Measurements from ENCODE around the gene SETD5.

DNA sequence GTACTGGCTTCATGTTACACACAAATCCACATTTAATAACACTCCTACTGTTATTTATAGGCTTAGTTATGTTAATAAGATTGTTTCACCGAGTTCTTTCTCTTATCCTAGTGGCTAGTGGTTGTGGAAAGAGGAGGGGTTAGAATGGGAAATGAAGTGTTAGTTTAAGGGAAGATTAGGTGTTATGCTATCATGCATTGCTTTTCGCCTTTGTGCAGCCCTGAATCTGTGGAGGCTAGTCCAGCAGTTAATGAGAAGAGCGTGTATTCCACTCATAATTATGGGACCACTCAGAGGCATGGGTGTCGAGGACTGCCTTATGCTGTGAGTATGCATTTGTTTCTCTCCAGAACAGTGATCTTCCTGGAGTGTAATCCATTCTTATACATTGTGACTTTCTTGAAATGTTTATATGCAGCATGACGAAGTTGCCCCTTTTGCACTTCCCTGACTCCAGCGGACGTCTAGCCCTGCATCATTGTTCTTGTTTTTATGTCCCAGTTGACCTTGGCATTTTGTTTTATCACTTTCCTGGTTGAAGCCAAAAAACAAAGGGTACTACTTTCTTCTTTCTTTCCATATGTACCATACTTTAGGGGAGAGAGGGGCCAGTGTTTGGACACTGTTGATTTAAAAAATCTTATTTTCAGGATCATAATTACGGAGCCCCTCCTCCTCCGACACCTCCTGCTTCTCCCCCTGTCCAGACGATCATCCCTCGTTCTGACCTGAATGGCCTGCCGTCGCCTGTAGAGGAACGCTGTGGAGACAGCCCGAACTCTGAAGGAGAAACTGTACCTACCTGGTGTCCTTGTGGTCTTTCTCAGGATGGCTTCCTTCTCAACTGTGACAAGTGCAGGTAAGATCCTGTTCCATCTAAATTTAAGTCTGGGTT is 36.5 kb downstream of the SETD5 start:
- TF ChIP-seq, protein P1, sequence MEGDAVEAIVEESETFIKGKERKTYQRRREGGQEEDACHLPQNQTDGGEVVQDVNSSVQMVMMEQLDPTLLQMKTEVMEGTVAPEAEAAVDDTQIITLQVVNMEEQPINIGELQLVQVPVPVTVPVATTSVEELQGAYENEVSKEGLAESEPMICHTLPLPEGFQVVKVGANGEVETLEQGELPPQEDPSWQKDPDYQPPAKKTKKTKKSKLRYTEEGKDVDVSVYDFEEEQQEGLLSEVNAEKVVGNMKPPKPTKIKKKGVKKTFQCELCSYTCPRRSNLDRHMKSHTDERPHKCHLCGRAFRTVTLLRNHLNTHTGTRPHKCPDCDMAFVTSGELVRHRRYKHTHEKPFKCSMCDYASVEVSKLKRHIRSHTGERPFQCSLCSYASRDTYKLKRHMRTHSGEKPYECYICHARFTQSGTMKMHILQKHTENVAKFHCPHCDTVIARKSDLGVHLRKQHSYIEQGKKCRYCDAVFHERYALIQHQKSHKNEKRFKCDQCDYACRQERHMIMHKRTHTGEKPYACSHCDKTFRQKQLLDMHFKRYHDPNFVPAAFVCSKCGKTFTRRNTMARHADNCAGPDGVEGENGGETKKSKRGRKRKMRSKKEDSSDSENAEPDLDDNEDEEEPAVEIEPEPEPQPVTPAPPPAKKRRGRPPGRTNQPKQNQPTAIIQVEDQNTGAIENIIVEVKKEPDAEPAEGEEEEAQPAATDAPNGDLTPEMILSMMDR (IDR thresholded peaks at IDR 0.05; ENCODE audit: borderline replicate concordance, extremely low read depth, low read length, poor library complexity, severe bottlenecking): no peak
- TF ChIP-seq EZH2 (IDR thresholded peaks at IDR 0.05; ENCODE audit: borderline replicate concordance, low read depth, low read length, severe bottlenecking): no peak

Measured in DND-41 (cell line).